GM10847 (cell line): ENCODE measurements around the gene OR5B21.

ENCODE experiments used
- POLR2A ChIP-seq: IDR thresholded peaks from 2 replicates; pipeline ENCODE4 v1.6.1; 2011; ENCODE audit not compliant: insufficient read length; ENCODE audit errors: extremely low read depth

OR5B21 gene

DNA sequence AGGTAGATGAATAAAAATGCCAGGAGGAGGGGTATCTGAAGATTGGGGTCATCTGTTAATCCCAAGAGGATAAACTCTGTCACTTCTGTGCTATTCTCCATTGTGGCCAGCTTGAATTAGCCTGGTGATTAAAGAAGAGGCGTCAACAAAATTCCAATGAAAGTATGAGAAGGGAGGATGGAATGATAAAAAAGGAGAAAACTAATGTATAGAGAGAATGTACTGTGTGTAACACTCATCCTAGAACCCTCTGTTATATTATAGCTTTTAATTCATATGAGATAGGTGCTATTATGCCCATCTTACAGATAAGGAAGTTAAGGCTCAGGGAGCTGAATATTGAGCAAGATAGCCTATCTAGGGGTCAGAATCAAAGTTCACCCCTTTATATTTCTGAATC is at the start of gene OR5B21:
TSS of gene OR5B21 (minus strand) at position 101 of the 400 bp plus-strand sequence. CDS start at position 101, 0 bp downstream.
- no peak for TF ChIP-seq POLR2A

GRCh38 chr11:58549644-58550043 is 41.7 kb upstream of the OR5B21 start:
- TF ChIP-seq POLR2A: no peak

DNA sequence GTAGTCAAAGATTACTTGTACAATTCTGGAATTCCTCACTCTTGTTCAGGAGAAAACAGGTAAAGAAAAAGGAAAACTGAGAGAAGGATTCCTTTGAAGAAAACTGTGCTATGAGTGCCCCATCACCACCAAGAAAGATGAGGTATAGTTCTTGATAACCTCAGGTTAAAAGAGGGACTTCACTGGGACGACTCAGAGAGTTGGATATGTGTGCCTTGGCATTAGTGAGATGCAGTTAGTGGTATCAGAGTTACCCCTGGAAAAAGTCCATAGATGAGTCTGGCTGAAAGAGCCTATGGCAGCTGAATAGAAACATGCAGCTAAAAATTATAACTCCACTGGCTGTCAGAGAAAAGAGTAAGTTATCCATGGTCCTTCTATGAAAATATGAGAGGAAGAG is 38.9 kb upstream of the OR5B21 start:
- TF ChIP-seq POLR2A: no peak

DNA sequence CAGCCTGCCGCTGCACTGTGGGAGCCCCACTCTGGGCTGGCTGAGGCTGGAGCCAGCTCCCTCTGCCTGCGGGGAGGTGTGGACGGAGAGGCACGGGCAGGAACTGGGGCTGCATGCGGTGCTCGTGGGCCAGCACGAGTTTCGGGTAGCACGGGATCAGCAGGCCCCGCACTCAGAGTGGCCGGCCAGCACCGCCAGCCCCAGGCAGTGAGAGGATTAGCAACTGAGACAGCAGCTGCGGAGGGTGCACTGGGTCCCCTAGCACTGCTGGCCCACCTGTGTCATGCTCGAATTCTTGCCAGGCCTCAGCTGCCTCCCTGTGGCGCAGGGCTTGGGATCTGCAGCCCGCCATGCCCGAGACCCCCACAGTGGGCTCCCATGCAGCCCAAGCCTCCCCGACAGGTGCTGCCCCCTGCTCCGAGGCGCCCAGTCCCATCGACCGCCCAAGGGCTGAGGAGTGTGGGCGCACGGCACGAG is 24.0 kb upstream of the OR5B21 start:
- no peak for TF ChIP-seq POLR2A

DNA sequence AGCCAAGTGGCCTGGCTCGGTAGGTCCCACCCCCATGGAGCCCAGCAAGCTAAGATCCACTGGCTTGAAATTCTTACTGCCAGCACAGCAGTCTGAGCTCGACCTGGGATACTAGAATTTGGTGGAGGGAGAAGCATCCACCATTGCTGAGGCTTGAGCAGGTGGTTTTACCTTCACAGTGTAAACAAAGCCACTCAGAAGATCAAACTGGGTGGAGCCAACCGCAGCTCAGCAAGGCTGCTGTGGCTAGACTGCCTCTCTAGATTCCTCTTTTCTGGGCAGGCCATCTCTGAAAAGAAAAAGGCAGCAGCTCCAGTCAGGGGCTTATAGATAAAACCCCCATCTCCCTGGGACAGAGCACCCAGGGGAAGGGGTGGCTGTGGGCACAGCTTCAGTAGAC is 22.3 kb upstream of the OR5B21 start:
- no peak for TF ChIP-seq POLR2A

GRCh38 chr11:58527429-58527828 is 19.5 kb upstream of the OR5B21 start:
- TF ChIP-seq POLR2A: no peak

GRCh38 chr11:58526721-58527120 is 18.8 kb upstream of the OR5B21 start:
- TF ChIP-seq POLR2A: no peak

DNA sequence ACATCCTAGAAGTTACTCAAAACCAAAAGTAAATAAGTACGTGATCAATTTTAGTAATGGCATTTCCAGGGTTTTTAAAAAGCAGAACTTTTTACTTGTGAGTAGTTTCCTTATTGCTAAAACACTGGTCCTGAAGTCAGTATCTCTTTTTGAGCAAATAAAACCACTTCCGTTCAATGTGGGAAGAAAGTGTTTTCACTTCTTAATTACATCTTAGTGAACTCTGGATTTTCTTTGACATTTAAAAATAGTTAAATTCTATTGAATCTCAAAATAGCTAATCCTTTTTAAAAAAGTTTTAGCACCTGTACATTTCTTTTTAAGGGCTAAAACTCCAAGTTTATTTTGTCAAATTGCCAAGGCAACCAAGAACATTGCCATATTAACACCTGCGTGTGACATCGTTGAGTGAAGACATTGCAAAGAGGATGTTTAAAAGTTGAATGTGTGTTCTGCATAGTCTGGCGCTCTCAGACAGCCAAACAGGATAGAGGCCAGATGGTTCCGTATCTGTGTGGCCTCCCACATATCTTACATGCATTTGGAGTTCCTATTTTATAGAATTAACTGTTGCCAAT is 17.2 kb upstream of the OR5B21 start:
- no peak for TF ChIP-seq POLR2A

GRCh38 chr11:58524232-58525036 is 16.5 kb upstream of the OR5B21 start:
- no peak for TF ChIP-seq POLR2A

- no peak for TF ChIP-seq POLR2A
Measured at GRCh38 chr11:58513747-58514367, 6.0 kb upstream of the OR5B21 start.

DNA sequence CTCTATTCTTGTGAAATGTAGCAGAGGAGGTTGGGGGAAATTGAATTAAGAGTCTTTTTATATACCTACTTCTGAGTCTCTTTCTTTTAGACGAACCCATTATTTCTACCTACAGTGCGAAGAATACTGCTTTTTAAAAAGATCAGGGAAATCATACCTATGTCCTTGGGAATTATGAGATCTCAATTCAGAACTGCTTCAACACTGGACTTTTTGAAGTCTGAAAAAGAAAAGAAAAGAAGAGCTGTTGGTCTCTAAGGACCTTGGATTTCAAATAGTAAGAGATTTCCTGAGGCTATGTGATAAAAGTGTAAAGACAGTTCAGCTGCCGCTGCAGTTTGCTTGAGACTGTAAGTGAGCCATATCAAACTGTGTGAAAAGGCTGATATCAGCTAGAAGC is 3.7 kb upstream of the OR5B21 start:
- no peak for TF ChIP-seq POLR2A

- no peak for TF ChIP-seq POLR2A
Measured at GRCh38 chr11:58509748-58510147, 1.8 kb upstream of the OR5B21 start.

DNA sequence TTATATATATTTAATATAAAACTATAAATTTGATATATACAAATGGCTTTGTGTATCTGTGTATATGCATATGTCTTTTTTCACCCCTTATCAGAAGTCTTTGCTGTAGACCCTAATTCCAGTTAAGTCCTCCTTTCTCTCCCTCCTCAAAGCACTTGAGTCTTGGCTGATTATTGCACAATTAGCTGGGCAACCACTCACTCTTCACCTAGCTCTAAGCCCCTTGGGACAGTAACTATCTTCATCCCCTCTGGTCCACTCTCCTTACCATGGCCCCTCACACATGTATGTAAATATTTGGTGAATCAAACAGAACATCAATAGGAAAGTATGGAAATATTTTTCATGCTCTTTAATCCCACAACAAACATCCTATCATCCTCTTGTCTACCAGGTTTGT is 909 bp upstream of the OR5B21 start:
- TF ChIP-seq POLR2A: no peak

GRCh38 chr11:58507355-58507754 is 550 bp downstream of the OR5B21 start:
- no peak for TF ChIP-seq POLR2A

GRCh38 chr11:58506935-58507334 is 970 bp downstream of the OR5B21 start:
- no peak for TF ChIP-seq POLR2A

DNA sequence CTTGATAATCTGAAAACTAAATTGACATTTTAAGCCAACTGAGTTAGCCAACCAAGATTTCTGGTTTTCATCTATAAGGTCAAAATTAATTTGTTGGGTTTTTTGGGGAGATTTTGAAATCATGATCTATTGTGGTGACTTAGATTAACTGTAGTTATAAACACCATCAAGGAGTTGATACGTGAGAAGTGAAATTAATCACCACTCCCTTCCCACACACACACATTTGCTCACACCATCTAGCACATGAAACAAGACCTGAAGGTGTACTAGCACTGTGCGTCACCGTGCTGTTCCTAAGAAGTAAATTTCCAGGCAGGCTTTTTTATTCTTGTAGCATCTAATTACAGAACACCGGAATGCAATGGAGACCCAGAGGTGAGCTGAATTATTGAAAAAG is 2.1 kb downstream of the OR5B21 start:
- no peak for TF ChIP-seq POLR2A
